ENCODE measurements around the gene SPTLC3. TPM values are rescaled to one million over a fixed set of nuclear protein-coding genes. Genes with fewer than 3 reads are reported as not detected.

Gene SPTLC3
- total RNA-seq, 2 experiments from 2014 or later, result 0.16 to 1.2 TPM

DNA sequence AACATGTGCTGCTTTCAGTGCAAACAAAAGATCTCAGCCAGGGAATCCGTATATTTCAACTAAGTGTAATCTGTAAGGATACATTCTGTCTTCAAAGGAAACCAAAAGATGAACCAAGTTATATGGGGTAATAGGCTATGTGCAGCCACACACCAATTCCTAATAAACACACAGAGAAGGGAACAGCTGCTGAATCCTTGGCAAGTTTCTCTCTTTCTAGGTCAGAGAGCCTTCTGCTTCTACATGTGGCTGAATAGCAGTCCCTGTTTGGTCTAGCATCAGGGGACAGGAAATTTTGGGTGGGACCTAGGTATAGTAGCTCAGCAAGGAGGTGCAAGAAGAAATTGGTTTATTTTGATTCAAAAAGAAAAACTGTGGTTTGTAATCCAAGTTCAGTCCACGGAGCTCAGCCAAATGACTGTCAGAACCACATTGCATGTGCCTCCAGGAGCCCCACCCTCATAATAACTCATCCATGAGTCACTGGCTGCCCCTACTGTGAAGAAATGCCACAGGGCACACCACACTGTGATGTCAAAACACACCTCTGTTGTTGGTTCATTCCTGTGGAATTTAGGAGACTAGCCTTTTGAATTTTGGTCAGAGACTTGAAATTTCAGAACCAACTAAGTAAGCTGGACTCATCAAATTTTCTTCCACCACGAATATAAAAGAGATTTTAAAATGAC, 21.1 kb downstream of the SPTLC3 start:
- no peak for ATAC-seq
- CTCF ChIA-PET, result no interaction called here
- DNase-seq, result no peak

DNA sequence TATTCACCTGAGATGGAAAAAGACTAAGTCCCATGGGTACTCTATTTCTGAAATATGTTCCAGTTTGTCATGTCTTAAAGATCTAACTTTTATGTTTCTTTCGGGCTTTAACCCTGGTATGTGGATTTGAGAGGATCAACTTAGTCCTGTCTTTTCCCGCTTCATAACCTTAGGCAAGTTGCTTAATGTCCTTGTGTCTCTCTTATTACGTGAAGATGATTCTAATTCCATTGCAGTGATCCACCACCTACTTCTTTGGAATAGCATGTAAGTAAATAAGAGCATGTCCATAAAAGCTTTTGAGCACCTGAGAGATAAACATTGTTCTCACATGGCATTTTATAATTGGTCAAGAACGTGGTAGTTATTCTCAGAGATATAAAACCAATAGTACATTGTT, 23.0 kb downstream of the SPTLC3 start:
- no peak overlapping the region for H3K4me3 Mint-ChIP-seq
- H3K36me3 Mint-ChIP-seq, result no peaks in the 10 kb centered on the region

More for the DNA sequence above, 21.1 kb downstream of the SPTLC3 start:
- no peaks in the 10 kb centered on the region for H3K27me3 Mint-ChIP-seq
- no peaks in the 10 kb centered on the region for H3K4me1 Mint-ChIP-seq
- no peaks in the 10 kb centered on the region for H3K36me3 Mint-ChIP-seq
- no peak overlapping the region for H3K27ac Mint-ChIP-seq
- no peak overlapping the region for H3K4me3 Mint-ChIP-seq
- H3K9me3 Mint-ChIP-seq (ENCODE audit: low read depth), result no peaks in the 10 kb centered on the region

DNA sequence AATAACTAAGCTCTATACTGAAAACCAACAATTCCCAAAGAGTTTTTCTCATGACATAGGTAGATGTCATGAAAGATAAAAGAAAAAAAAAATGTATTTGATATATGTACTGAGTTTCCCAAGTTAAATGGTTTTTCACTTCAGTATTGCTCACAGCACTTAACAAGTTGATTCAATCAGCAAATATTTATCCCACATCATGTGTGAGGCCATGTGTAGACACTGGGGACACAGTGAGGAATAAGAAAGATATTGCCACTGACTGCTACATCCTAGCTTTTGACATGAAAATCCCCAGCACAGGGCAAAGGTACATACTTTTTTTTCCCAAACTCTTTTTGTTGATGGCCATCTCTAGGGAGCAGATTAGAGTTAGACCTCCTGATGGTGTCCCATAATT, 25.3 kb downstream of the SPTLC3 start:
- H3K4me1 Mint-ChIP-seq, result no peaks in the 10 kb centered on the region
- H3K9me3 Mint-ChIP-seq (ENCODE audit: low read depth), result no peaks in the 10 kb centered on the region
- CTCF ChIA-PET, result no interaction called here
- no peaks in the 10 kb centered on the region for H3K36me3 Mint-ChIP-seq
- DNase-seq (no peak), ATAC-seq (no peak)
- no peaks in the 10 kb centered on the region for H3K27me3 Mint-ChIP-seq
- no peak overlapping the region for H3K27ac Mint-ChIP-seq
- H3K4me3 Mint-ChIP-seq, result no peak overlapping the region

More for the DNA sequence above, 23.0 kb downstream of the SPTLC3 start:
- Mint-ChIP-seq H3K27ac (no peak overlapping the region), H3K27me3 (no peaks in the 10 kb centered on the region), H3K9me3 (ENCODE audit: low read depth) (no peaks in the 10 kb centered on the region), H3K4me1 (no peaks in the 10 kb centered on the region)
- DNase-seq (no peak), ATAC-seq (no peak)
- CTCF ChIA-PET, result no interaction called here

DNA sequence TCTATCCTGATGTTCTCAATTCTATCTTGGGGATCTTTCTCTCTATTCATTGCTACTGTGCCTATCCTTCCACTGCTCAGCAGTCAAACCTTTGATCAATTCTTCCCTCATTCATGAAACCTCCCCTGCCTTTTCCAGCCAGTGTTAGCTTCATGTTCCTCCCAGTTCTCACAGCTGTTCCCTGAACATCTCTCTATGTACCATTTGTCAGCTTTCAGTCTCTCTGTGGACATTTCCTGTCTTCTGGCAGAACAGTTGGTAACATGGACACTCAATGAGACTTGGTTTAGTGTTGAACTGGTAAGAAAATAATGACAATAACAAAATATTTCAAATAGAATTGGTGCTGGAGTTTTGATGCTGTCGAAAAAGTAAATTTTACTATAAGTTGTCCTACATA, 26.2 kb downstream of the SPTLC3 start:
- H3K36me3 Mint-ChIP-seq, result no peaks in the 10 kb centered on the region
- H3K27me3 Mint-ChIP-seq, result no peaks in the 10 kb centered on the region
- H3K9me3 Mint-ChIP-seq (ENCODE audit: low read depth), result no peaks in the 10 kb centered on the region
- CTCF ChIA-PET, result no interaction called here
- H3K27ac Mint-ChIP-seq, result no peak overlapping the region
- DNase-seq (no peak), ATAC-seq (no peak)
- no peaks in the 10 kb centered on the region for H3K4me1 Mint-ChIP-seq
- H3K4me3 Mint-ChIP-seq, result no peak overlapping the region

DNA sequence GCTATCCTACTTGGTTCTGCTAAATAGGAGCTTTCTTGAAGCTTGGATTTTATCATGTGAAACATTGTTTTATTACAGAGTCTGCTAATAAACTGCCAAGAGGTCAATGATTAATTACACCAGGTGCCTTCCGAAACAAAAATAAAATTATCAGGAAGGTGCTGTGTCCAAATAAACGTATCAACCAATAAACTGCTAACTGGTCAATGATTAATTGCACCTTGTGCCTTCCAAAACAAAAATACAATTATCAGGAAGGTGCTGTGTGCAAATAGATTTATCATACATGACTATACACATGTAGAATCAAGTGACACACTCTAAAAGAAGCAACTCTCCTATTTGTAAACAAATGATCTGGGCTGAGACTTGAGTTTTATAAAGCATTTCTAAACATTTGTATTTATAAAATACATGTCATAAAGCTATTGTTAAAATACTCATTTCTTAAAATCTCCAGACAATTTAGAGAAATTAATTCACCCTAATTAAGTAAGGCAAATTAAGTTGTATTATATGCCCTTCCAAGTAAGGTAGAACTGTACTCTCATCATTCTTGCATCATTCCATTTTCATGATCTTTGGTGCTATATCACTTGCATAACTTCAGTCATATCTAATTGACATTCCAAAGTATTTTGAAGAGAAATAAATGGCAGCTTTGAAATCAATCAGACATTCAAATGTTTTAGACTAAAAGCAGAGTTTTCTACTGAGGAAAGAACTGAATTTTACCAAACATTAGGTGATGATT, 26.8 kb downstream of the SPTLC3 start:
- no peaks in the 10 kb centered on the region for H3K36me3 Mint-ChIP-seq
- H3K27me3 Mint-ChIP-seq, result no peaks in the 10 kb centered on the region
- CTCF ChIA-PET, result no interaction called here
- H3K4me3 Mint-ChIP-seq, result no peak overlapping the region
- H3K4me1 Mint-ChIP-seq, result no peaks in the 10 kb centered on the region
- H3K9me3 Mint-ChIP-seq (ENCODE audit: low read depth), result no peaks in the 10 kb centered on the region
- DNase-seq, result no peak
- no peak overlapping the region for H3K27ac Mint-ChIP-seq
- ATAC-seq, result no peak

DNA sequence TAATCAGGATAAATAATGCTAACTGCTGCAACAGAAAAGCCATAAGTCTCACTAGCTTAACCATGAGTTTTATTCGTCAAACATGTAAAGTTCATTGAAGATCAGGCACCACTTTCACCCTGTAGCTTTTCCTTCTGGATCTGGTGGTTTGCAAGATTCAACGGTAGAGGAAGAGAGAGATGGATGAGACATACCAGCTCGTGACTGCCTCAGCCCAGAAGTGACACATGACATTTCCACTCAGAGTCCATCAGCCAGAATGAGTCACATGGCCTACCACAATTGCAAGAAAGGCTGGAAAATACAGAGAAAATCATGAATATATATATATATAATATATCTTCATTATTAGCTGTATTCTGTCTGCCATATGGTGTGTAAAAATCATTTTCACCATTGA, 29.0 kb downstream of the SPTLC3 start:
- CTCF ChIA-PET, result no interaction called here
- no peaks in the 10 kb centered on the region for H3K9me3 Mint-ChIP-seq (ENCODE audit: low read depth)
- no peaks in the 10 kb centered on the region for H3K36me3 Mint-ChIP-seq
- no peaks in the 10 kb centered on the region for H3K27me3 Mint-ChIP-seq
- DNase-seq (no peak), ATAC-seq (no peak)
- no peak overlapping the region for H3K27ac Mint-ChIP-seq
- no peak overlapping the region for H3K4me3 Mint-ChIP-seq
- H3K4me1 Mint-ChIP-seq, result no peaks in the 10 kb centered on the region

DNA sequence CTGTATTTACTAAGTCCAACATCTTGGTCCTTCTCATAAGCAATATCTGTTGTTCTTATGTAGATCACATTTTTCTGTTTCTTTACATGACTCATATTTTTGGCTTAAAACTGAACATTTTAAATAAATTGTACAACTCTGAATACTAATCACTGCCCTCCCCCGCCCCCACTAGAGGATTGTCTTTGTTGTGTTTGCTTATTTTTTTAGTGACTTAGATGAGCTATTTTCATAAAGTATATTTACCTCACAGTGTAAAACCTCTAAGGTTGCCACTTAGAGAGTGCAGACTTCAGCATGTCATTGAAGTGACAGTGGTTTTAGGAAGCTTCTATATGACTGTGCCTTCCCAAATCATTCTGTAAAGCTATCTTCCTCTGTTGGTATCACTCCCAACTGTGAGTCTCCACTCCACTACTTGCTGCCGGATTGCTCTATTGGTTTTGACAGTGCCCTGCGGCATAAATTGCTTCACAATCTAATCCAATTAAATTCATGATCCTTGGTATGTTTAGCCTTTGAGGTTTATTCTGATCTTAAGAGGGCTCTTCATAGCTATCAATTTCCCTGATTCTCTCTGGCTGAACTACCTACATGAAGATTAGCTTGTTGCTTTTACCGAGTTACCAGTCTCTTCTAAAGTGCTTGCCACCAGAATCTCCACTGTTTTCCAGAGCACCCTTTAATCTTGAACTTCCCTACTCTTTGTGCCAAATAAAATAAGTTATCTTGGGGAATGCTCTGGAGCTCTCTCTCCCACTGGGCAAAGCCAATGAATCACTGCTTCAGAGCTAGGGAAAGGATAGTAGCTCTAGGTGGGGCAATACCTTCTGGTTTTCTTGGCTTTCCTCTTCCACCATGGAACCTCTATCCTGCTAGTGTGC, 33.0 kb downstream of the SPTLC3 start:
- no peak for DNase-seq
- Mint-ChIP-seq H3K9me3 (ENCODE audit: low read depth) (no peaks in the 10 kb centered on the region), H3K4me3 (no peak overlapping the region)

DNA sequence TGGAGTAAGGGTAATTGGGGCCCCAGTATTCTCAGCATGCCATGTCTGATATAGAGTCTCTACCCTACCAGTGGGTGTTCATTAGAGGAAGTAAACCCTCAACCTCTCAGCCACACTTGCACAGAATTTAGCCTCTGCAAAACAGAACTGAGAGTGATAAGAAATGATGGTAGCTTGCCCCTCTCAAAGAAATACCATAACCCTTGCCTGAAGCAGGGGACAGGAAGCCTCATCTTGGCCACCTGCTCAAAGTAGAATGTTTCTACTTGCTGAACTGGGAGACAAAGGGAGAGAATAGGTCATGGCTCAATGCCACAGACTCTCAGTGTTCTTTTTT, 33.7 kb downstream of the SPTLC3 start:
- no peak for ATAC-seq
- Mint-ChIP-seq H3K27me3 (no peaks in the 10 kb centered on the region), H3K4me3 (no peak overlapping the region), H3K9me3 (ENCODE audit: low read depth) (no peaks in the 10 kb centered on the region), H3K4me1 (no peaks in the 10 kb centered on the region), H3K27ac (no peak overlapping the region), H3K36me3 (no peaks in the 10 kb centered on the region)
- no peak for DNase-seq
- CTCF ChIA-PET, result no interaction called here

More for the DNA sequence above, 33.0 kb downstream of the SPTLC3 start:
- H3K4me1 Mint-ChIP-seq, result no peaks in the 10 kb centered on the region
- H3K36me3 Mint-ChIP-seq, result no peaks in the 10 kb centered on the region
- H3K27me3 Mint-ChIP-seq, result no peaks in the 10 kb centered on the region
- CTCF ChIA-PET, result no interaction called here
- ATAC-seq, result no peak
- H3K27ac Mint-ChIP-seq, result no peak overlapping the region

DNA sequence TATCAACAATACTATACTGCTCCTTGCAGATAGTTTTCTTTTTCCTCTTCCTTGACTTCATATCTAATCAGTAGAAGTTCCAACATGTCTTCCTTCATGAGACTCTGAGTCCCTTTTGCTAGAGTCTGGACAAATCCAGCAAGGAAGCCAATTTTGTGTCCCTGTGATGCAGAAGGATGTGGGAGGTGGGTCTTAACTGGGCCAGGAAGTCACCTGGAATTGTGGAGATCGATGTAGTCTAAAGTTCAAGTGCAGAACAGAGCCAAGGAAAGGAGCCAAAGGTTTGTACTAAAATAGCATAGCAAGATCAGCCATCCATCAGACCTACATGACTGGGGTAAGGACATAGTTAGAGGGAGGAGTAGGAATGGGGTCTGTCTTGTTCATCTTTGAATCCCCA, 37.6 kb downstream of the SPTLC3 start:
- Mint-ChIP-seq H3K27me3 (no peaks in the 10 kb centered on the region), H3K4me1 (no peaks in the 10 kb centered on the region), H3K4me3 (no peak overlapping the region), H3K9me3 (ENCODE audit: low read depth) (no peaks in the 10 kb centered on the region), H3K27ac (no peak overlapping the region), H3K36me3 (no peaks in the 10 kb centered on the region)
- DNase-seq, result no peak
- ATAC-seq, result no peak
- CTCF ChIA-PET, result no interaction called here

DNA sequence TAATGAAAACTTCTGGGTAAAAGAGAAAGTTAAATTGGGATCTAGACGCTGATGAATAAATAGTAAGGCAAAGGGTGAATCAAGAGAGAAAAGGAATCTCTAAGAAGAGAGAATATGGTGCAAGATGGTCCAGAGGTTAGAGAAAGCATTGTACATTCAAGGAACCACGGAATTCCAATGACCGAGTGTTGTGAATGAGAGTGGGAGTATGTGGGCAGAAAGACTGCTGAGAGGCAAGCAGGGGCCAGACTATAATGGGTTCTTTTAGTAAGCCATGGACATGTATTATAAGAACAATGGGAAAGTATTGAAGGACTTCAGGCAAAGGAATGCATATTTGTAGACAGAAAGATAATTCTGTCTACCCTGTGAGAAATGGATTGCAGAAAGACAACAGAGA, 45.2 kb downstream of the SPTLC3 start:
- Mint-ChIP-seq H3K9me3 (ENCODE audit: low read depth) (no peaks in the 10 kb centered on the region), H3K4me3 (no peak overlapping the region), H3K36me3 (no peaks in the 10 kb centered on the region), H3K4me1 (no peaks in the 10 kb centered on the region), H3K27me3 (no peaks in the 10 kb centered on the region), H3K27ac (no peak overlapping the region)
- CTCF ChIA-PET, result no interaction called here
- ATAC-seq, result no peak
- DNase-seq, result no peak

DNA sequence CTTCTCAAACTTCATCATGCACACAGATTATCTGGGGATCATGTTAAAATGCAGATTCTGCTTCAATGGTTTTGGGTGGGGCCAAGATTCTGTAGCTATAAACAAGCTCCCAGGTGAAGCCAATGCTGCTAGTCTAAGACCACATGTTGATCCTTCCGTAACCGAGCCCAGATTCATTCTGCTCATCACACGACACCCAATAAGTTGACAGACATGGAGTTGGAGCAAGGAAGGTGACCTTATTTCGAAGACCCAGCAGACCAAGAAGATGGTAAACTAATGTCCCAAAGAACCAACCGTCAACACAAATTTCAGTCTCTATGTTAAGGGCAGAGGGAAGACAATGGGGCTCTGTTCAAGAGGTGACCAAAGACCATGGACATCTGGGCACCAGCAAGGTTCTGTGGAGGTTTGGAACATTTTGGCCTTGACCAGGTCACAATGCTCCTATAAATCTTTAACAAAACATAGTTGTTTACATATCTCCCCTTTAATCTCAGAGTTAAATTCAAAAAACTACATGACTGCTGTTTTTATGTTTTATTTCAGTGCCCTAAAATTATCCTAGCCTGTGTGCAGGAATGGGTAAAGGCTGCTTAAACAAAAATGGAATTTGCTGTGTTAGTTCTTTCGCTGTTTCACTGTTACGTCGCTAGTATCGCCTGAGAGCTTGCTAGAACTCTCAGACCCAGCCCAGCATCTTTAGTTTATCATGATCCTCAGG, 50.1 kb downstream of the SPTLC3 start:
- CTCF ChIA-PET, result no interaction called here
- ATAC-seq, result no peak
- Mint-ChIP-seq H3K27ac (no peak overlapping the region), H3K4me3 (no peak overlapping the region), H3K4me1 (no peaks in the 10 kb centered on the region), H3K9me3 (ENCODE audit: low read depth) (no peaks in the 10 kb centered on the region), H3K36me3 (no peaks in the 10 kb centered on the region), H3K27me3 (no peaks in the 10 kb centered on the region)
- DNase-seq, result no peak

DNA sequence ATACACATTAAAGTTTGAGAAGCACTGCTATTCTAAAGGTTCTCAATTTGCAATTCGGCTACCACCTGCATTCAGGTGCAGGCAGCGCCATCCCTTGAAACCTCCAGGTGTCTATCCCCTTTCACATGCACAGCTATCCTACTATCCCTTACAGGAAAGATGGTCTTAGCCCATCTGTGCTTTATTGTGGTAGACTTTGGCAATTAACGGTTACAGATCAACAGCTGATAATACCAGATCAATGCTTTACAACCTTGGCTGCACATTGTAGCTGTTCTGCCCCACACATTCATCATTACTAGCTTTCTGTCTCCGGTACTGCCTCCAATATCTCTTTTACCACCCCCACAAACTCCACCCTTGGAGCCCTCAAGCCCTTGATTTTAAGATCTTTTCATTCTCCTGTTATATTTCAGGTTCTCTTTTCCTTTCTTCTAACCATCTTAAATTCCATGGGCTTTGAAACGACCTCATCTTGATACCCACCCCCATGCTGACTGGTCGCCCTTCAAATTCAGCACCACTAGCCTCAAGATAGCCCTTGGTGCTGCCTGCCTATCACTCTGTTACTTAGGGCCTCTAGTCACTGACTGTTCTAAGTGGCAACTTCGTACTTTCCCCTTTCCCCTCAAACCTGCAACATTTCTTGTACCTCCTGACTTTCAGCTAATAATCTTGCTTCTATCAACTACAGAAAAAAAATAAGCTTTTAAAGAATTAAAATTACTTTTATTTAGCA, 50.8 kb downstream of the SPTLC3 start:
- H3K27ac Mint-ChIP-seq, result no peak overlapping the region
- no peaks in the 10 kb centered on the region for H3K4me1 Mint-ChIP-seq
- H3K9me3 Mint-ChIP-seq (ENCODE audit: low read depth), result no peaks in the 10 kb centered on the region
- DNase-seq (no peak), ATAC-seq (no peak)
- CTCF ChIA-PET, result no interaction called here
- H3K27me3 Mint-ChIP-seq, result no peaks in the 10 kb centered on the region
- H3K4me3 Mint-ChIP-seq, result no peak overlapping the region
- no peaks in the 10 kb centered on the region for H3K36me3 Mint-ChIP-seq

DNA sequence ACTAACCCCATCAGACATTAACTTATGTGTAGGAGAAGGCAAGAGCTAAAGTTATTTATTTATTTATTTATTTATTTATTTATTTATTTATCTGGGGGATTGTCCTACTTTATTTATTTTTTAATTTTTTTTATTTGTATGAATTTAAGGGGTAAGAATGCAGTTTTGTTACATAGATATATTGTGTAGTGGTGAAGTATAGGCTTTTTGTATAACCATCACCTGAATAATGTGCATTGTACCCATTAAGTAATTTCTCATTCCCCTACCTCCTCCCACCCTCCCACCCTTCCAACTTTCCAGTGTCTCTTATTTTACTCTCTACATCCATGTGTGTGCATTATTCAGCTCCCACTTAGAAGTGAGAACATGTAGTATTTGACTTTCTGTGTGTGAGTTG, 51.6 kb downstream of the SPTLC3 start:
- Mint-ChIP-seq H3K27ac (no peak overlapping the region), H3K36me3 (no peaks in the 10 kb centered on the region), H3K4me1 (no peaks in the 10 kb centered on the region), H3K9me3 (ENCODE audit: low read depth) (no peaks in the 10 kb centered on the region), H3K4me3 (no peak overlapping the region), H3K27me3 (no peaks in the 10 kb centered on the region)
- CTCF ChIA-PET, result no interaction called here
- DNase-seq, result no peak
- no peak for ATAC-seq

Measured in activated CD8-positive, alpha-beta memory T cell treated with anti-CD3 and anti-CD28 coated beads, Interleukin-2, amount 10 ng/mL, durations not matched to agents 7 days and 5 days (primary cell).